Epidermal melanocyte (primary cell): Measurements from ENCODE around the gene EIF2B4.

Experiments used
- DNase-seq: peaks from one replicate; pipeline ENCODE4 v3.0.0; 2011; ENCODE audit warnings: low spot score; ENCODE audit not compliant: insufficient read length

Gene EIF2B4

DNA sequence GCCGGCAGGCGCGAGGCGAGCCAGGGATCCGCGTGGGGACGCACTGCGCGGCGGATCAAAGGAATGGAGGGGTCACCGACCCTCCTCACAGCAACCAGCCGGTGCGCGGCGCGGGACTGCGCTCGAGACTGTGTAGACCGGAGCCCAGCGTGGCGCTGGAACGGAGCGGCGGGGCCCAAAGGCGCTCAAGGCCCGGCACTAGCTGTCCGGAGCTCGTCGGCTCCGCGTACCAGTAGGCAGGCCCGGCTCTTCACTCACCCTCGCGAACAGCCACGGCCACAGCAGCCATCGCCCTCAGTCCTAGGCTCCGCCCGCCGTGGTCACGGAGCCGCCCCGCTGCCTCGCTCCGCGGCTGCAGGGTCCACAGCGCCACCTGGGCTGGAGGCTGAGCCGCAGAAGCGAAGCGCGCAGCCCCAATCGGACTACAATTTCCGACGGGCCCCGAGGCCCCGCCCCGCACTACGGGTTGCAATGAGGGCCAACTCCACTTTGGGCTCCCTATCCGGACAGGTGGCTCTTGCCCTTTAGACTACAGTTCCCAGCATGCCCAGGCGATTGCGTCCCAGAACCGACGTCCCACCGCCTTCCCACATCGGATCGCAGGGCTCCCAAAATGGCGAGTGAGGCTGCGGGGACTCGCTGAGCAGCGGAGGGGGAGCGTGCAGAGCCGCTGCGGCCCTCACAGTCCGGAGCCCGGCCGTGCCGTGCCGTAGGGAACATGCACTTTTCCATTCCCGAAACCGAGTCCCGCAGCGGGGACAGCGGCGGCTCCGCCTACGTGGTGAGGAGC, at the start of gene EIF2B4, which contains the start of gene SNX17:
Gene EIF2B4 (minus strand): TSS at position 313 of the 790 bp plus-strand sequence. CDS start 24 bp downstream, at position 289.
Gene SNX17 (plus strand): TSS at position 591 of the 790 bp plus-strand sequence. CDS start 128 bp downstream, at position 719.
- DNase-seq: peak; percentile 90

DNA sequence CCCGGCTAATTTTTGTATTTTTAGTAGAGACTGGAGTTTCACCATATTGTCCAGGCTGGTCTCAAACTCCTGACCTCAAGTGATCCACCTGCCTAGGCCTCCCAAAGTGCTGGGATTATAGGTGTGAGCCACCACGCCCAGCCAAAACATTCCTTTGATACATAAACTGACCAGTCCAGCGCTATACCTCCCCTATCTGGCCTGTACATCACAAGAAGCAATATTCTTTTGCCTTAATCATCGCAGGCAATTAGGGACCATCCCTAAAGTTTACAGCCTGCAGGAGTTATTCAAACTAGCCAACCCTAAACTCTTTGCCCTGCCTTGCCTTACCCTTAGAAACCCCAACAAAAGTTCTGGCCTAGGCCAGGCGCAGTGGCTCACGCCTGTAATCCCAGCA, 46.0 kb upstream of the EIF2B4 start:
- no peak for DNase-seq

DNA sequence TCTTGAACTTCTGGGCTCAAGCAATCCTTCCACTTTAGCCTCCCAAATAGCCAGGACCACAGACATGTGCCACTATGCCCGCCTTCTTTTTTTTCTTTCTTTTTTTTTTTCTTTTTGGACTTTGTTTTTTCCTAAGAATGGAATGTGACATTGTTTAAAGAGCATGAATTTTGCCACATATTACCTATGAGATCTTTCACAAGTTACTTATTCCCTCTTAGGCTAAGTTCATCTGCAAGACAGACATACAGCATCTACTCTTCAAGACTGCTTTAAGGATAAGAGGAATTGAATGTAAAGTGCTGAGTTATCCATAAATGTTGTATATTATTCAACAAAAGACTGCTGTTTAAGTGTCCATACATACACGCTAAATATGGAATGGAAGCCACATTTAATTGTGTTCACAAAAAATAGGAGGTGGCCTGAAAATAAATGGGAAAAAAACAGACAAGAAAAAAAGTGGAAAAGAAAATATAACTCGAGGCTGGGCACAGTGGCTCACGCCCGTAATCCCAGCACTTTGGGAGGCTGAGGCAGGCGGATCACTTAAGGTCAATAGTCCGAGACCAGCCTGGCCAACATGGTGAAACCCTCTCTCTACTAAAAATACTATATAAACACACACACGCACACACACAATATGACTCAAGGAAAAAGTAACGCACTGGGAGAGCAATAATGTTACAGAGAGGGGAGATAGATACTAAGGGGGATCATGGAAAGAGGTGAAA, 42.4 kb upstream of the EIF2B4 start:
- DNase-seq: no peak

GRCh38 chr2:27409321-27410073, 39.4 kb upstream of the EIF2B4 start, which contains the start of gene PPM1G:
TSS of gene PPM1G (minus strand) at chr2:27409591. CDS start at chr2:27409422, 169 bp downstream.
- peak; percentile 81 for DNase-seq

DNA sequence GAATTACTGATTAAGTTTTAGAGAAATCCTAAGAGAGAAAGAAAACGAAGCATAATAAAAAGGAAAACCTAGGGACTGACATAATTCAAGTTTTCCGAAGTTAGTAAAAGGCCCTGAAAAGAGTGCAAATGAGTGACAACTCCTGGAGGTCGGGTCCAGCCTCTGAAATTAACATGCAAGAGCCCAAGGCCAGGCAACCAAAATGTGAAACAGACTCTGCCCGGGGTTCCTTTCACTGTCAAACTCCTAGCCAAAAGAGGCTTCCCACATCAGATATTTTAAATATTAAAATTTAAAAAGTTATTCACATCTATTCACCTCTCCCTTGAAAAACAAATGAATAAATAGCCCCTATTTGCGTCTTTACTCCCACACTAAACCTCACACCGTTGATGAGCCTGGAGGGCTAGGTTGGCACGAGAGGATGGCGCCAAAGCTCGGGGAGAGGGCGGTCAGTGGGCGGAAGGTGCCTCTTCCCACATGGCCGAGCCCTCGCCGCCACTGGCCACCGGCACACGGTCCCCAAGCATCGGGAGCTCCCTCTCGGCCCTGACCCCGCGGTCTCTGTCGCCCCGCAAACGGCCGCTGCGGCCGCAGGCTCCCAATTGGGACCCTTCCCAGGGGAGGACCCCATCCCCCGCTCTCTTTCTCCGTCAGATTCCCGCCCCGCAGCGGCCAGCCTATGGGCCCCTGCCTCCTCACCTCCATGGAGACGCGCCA, 38.6 kb upstream of the EIF2B4 start:
- DNase-seq: no peak

DNA sequence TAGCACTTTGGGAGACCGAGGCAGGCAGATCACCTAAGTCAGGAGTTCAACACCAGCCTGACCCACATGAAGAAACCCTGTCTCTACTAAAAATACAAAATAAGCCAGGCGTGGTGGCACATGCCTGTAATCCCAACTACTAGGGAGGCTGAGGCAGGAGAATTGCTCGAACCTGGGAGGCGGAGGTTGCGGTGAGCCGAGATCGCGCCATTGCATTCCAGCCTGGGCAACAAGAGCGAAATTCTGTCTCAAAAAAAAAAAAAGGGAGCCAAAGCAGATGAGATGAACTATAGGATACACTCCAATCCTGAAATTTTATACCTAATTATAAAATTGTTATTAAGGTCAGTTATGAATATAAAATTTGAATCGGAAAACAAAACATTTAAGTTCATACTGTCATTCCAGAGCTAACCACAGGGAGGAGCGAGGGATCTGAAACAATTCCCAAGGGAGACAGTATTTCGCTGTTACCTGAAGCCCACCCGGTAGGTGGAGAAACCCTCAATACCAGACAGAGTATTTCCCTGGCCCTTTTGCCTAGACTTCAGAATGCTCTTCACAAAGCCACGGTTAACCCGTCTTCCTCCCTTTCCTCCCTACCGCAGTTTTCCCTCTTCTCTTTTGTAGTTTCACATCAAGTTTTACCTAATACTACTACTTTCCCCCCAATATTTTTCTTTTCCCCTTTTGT, 37.8 kb upstream of the EIF2B4 start:
- DNase-seq: no peak

GRCh38 chr2:27400348-27401135, 30.4 kb upstream of the EIF2B4 start:
- no peak for DNase-seq

DNA sequence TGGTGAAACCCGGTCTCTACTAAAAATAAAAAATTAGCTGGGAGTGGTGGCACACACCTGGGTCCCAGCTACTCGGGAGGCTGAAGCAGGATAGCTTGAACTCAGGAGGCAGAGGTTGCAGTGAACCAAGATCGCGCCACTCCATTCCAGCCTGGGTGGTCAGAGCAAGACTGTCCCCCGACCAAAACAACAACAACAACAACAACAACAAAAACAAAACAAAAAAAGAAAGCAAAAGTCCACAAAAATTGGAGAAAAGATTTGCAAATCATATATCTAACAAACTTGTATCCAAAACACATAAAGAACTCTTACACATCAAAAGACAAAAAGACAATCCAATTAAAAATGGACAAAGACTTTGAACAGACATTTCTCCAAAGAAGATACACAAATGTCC, 28.8 kb upstream of the EIF2B4 start:
- DNase-seq: no peak

GRCh38 chr2:27393225-27393624, 23.1 kb upstream of the EIF2B4 start:
- no peak for DNase-seq

- no peak for DNase-seq
These were observed 20.9 kb upstream of the EIF2B4 start for GRCh38 chr2:27390822-27391679.

GRCh38 chr2:27381577-27382181, 11.5 kb upstream of the EIF2B4 start:
- DNase-seq: no peak

DNA sequence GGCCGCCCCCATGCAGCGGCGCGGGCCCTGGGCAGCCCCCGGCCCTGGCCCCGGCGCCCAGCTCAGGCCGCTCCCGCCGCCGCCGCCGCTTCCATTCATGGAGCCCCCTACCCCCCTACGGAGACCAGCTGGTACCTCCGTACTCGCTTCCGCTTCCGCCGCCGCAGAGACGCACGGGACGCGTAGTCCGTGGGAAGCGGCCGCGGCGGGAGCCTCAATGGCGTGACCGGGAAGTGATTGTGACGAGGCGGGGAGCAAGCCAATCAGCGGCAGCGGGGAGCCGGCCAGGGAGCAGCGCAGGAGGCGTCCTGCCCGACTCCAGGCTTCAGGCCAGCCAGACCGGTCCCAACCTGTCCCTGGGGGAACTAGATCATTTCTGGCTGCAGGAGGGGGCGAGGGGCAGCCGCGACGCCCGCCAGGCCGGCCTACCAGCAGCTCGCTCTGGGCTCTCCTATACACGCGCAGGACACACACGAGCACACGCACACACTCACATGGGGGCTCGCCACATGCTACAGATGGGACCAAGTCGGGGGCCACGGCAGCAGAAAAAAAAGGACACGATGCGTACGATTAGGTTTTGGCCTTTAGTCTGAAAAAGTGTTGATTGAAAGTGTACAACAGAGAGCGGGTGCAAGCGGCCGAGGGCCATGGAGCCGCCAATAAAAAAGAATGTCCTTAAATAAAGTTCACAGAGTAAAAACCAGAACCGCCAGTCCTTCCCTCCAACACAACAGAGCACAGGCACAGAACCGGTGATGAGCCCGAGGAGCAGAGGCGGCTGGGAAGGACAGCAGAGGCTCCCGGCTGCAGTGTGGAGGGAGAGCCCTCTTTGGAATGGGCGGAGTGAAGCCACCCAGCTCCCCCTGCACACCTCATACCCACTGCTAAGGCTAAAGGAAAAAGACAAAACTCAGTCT, 10.7 kb upstream of the EIF2B4 start, which contains the start of gene ZNF513:
Gene ZNF513 (minus strand): TSS at position 109 of the 920 bp plus-strand sequence. CDS start 208 bp downstream, outside the sequence.
- peak; percentile 91 for DNase-seq

DNA sequence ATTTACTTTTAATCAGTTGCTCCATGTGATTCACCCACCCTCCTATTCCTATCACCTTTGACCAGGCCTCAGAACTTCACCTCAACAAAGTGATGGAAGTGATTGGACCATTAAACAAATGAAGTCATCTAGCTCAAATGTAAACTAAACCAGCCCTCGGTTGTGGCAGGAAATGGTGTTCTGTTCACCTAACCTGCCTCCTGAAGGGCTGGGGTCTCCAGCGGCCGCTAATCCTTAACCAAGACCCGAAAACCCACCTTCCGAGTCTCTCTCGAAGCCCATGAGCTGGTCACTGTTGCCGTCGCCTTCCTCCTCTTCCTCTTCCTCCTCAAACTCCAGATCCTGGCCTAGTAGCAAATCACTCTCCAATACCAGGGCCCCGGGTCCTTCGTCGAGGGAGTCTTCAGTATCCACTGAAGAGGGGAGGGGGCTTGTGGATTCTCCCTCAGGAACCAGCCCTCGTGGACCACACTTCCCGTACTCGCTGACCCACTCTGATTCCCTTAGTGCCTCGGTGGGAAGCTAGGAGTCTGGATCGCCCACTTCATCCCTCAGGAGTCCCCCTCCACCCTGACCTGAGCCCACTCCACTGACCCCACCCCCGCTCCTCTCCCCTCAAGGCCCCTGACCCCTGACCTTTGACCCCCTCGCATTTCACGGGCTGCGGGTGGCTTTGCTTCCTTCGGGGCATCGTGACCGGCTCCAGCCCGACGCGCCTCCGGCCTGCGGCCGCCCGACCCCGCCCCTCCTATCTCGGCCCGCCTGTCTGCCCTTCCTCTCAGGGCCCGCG, 9.9 kb upstream of the EIF2B4 start:
- no peak for DNase-seq

- DNase-seq: no peak
These were observed 9.3 kb upstream of the EIF2B4 start for GRCh38 chr2:27379383-27379835.

- DNase-seq: no peak
These were observed 8.7 kb upstream of the EIF2B4 start for GRCh38 chr2:27378809-27379290.
